ENCODE measurements around the gene CFAP46. TPM values are rescaled to one million over a fixed set of nuclear protein-coding genes. Genes with fewer than 3 reads are reported as not detected.

The CFAP46 gene
- total and polyA plus RNA-seq, 12 donors = 0.15 to 5.5 (median 1.1) TPM; not detected in 3

- intact Hi-C loops (cut with DNase I) = no loop called here
- no peaks in the 10 kb centered on the region for H3K36me3 ChIP-seq (replicated peaks in 1 of 2)
- H3K4me1 ChIP-seq (replicated peaks in 1 of 2) = no peaks in the 10 kb centered on the region
- no peak overlapping the region for H3K4me3 ChIP-seq
- no peak overlapping the region for H3K27ac ChIP-seq
- no peak for DNase-seq
- peaks cover 32% of the 10 kb centered on the region for H3K27me3 ChIP-seq
- 68 to 85% (median 73%) methylated on average over 19 to 28 of the region's 28 CpGs for WGBS, 4 donors
- no peaks in the 10 kb centered on the region for H3K9me3 ChIP-seq (replicated peaks in 1 of 3)
- TF ChIP-seq CTCF (IDR thresholded peaks at IDR 0.05) = no peak
- TF ChIP-seq POLR2A (IDR thresholded peaks at IDR 0.05) = no peak
Measured at GRCh38 chr10:132974886-132975830, 32.8 kb upstream of the CFAP46 start.

- no peaks in the 10 kb centered on the region for H3K9me3 ChIP-seq (replicated peaks in 1 of 3)
- DNase-seq = no peak
- intact Hi-C loops (cut with DNase I) = no loop called here
- 76 to 87% (median 83%) methylated on average over 25 to 29 of the region's 29 CpGs for WGBS, 4 donors
- no peaks in the 10 kb centered on the region for H3K36me3 ChIP-seq (replicated peaks in 1 of 2)
- no peak for TF ChIP-seq POLR2A (IDR thresholded peaks at IDR 0.05)
- no peak for TF ChIP-seq CTCF (IDR thresholded peaks at IDR 0.05)
- H3K27me3 ChIP-seq = peaks cover 32% of the 10 kb centered on the region
- no peak overlapping the region for H3K27ac ChIP-seq
- H3K4me1 ChIP-seq (replicated peaks in 1 of 2) = no peaks in the 10 kb centered on the region
- no peak overlapping the region for H3K4me3 ChIP-seq
Measured at GRCh38 chr10:132974249-132974796, 32.0 kb upstream of the CFAP46 start.

GRCh38 chr10:132973903-132974241 lies 31.5 kb upstream of the CFAP46 start:
- intact Hi-C loops (cut with DNase I) = no loop called here
- Histone ChIP-seq H3K27ac (no peak overlapping the region), H3K4me3 (no peak overlapping the region), H3K27me3 (peaks cover 32% of the 10 kb centered on the region), H3K4me1 (replicated peaks in 1 of 2) (no peaks in the 10 kb centered on the region), H3K36me3 (replicated peaks in 1 of 2) (no peaks in the 10 kb centered on the region), H3K9me3 (replicated peaks in 1 of 3) (no peaks in the 10 kb centered on the region)
- no peak for DNase-seq
- 76 to 82% (median 79%) methylated on average over 4 to 8 of the region's 8 CpGs for whole genome bisulfite sequencing, 4 donors
- TF ChIP-seq CTCF (IDR thresholded peaks at IDR 0.05) (no peak), POLR2A (IDR thresholded peaks at IDR 0.05) (no peak)

GRCh38 chr10:132972986-132973902 lies 30.9 kb upstream of the CFAP46 start:
- peaks cover 32% of the 10 kb centered on the region for H3K27me3 ChIP-seq
- no peaks in the 10 kb centered on the region for H3K36me3 ChIP-seq (replicated peaks in 1 of 2)
- no peak overlapping the region for H3K27ac ChIP-seq
- H3K4me3 ChIP-seq = no peak overlapping the region
- H3K9me3 ChIP-seq (replicated peaks in 1 of 3) = no peaks in the 10 kb centered on the region
- TF ChIP-seq CTCF (IDR thresholded peaks at IDR 0.05) (no peak), POLR2A (IDR thresholded peaks at IDR 0.05) (no peak)
- intact Hi-C loops (cut with DNase I) = no loop called here
- DNase-seq = no peak
- WGBS, 4 donors = 73 to 91% (median 87%) methylated on average over 6 to 28 of the region's 28 CpGs
- H3K4me1 ChIP-seq (replicated peaks in 1 of 2) = no peaks in the 10 kb centered on the region

All from adrenal gland (tissue), 12 donors.